ENCODE measurements around the gene NPHP4.

- TF ChIP-seq CTCF (IDR thresholded peaks at IDR 0.05; ENCODE audit: low read length) = no peak
- no peak for TF ChIP-seq EZH2 (IDR thresholded peaks at IDR 0.05; ENCODE audit: borderline replicate concordance, low read length)
Measured at GRCh38 chr1:5940723-5941407, 51.4 kb downstream of the NPHP4 start.

Data from OCI-LY1 (cell line).